OCI-LY1 (cell line): ENCODE results near the gene DNTT.

ENCODE experiments used
- H2AFZ ChIP-seq: fragments of 200-600 bp; sonication (generic), shearing (Covaris generic); 2 replicates; pipeline ENCODE4 v1.6.0; 2014; ENCODE audit warnings: antibody characterized with exemption, mild to moderate bottlenecking, low read length
- H3F3A ChIP-seq: fragments of 200-600 bp; sonication (generic), shearing (Covaris generic); 2 replicates; pipeline ENCODE4 v1.6.0; 2014; ENCODE audit warnings: mild to moderate bottlenecking, antibody characterized with exemption, low read length, moderate library complexity; ENCODE audit not compliant: insufficient read depth
- H3K27ac ChIP-seq: fragments of 200-600 bp; sonication (generic); 2 replicates; pipeline ENCODE4 v1.5.1; 2014; ENCODE audit warnings: low read length, mixed run types, mild to moderate bottlenecking, low read depth; ENCODE audit not compliant: poor library complexity, severe bottlenecking
- H3K27me3 ChIP-seq: fragments of 200-600 bp; sonication (generic); 2 replicates; pipeline ENCODE4 v1.6.0; 2014; ENCODE audit warnings: antibody characterized with exemption, mild to moderate bottlenecking, low read length, moderate library complexity; ENCODE audit not compliant: insufficient read depth
- H3K36me3 ChIP-seq: fragments of 200-600 bp; sonication (generic); 2 replicates; pipeline ENCODE4 v1.6.1; 2014; ENCODE audit warnings: mild to moderate bottlenecking, antibody characterized with exemption, low read length, moderate library complexity, mixed read lengths; ENCODE audit not compliant: insufficient read depth
- H3K4me1 ChIP-seq: fragments of 200-600 bp; sonication (generic); 2 replicates; pipeline ENCODE4 v1.5.1; 2014; ENCODE audit warnings: mild to moderate bottlenecking, low read length, moderate library complexity; ENCODE audit not compliant: insufficient read depth, severe bottlenecking
- H3K4me2 ChIP-seq: fragments of 200-600 bp; sonication (generic), shearing (Covaris generic); 2 replicates; pipeline ENCODE4 v1.6.1; 2014; ENCODE audit warnings: low read length
- H3K4me3 ChIP-seq: fragments of 200-600 bp; sonication (generic); 2 replicates; pipeline ENCODE4 v1.5.1; 2014; ENCODE audit warnings: low read length, low read depth, mild to moderate bottlenecking, mixed read lengths; ENCODE audit not compliant: poor library complexity, severe bottlenecking
- H3K79me2 ChIP-seq: fragments of 200-600 bp; shearing (Covaris generic); 2 replicates; pipeline ENCODE4 v1.6.1; 2016; ENCODE audit warnings: mixed run types, low read length, mixed read lengths; ENCODE audit not compliant: insufficient read depth
- H3K9ac ChIP-seq: fragments of 200-600 bp; sonication (generic), shearing (Covaris generic); 2 replicates; pipeline ENCODE4 v1.6.1; 2014; ENCODE audit warnings: mild to moderate bottlenecking, low read length, mixed read lengths
- H3K9me2 ChIP-seq: fragments of 200-600 bp; sonication (generic), shearing (Covaris generic); 2 replicates; pipeline ENCODE4 v1.6.1; 2014; ENCODE audit warnings: low read depth, mild to moderate bottlenecking, low read length, mixed read lengths
- H3K9me3 ChIP-seq: fragments of 200-600 bp; shearing (Covaris generic); 2 replicates; pipeline ENCODE4 v1.6.1; 2014; ENCODE audit warnings: low read length, mixed read lengths
- H4K20me1 ChIP-seq: fragments of 200-600 bp; sonication (generic), shearing (Covaris generic); 2 replicates; pipeline ENCODE4 v1.6.0; 2016; ENCODE audit warnings: mild to moderate bottlenecking, low read length; ENCODE audit not compliant: insufficient read depth
- CTCF ChIP-seq: fragments of 200-600 bp; sonication (generic), shearing (Covaris generic); IDR thresholded peaks from 2 replicates; pipeline ENCODE4 v1.5.1; 2017; ENCODE audit warnings: mild to moderate bottlenecking, antibody characterized with exemption, low read length, moderate library complexity, mixed read lengths
- EZH2 ChIP-seq: fragments of 200-600 bp; sonication (generic), shearing (Covaris generic); IDR thresholded peaks from 2 replicates; pipeline ENCODE4 v1.8.0; 2017; ENCODE audit warnings: borderline replicate concordance, mixed run types, mild to moderate bottlenecking, antibody characterized with exemption, low read length, moderate library complexity, mixed read lengths

DNTT gene

GRCh38 chr10:96360766-96361165, 56.5 kb downstream of the DNTT start:
- Histone ChIP-seq H2AFZ (no peak overlapping the region), H4K20me1 (no peaks in the 10 kb centered on the region), H3F3A (no peaks in the 10 kb centered on the region), H3K4me2 (no peak overlapping the region), H3K4me1 (no peaks in the 10 kb centered on the region), H3K9me2 (no peaks in the 10 kb centered on the region), H3K27me3 (no peaks in the 10 kb centered on the region), H3K9ac (no peak overlapping the region), H3K27ac (no peak overlapping the region), H3K36me3 (no peaks in the 10 kb centered on the region), H3K79me2 (no peaks in the 10 kb centered on the region), H3K9me3 (no peaks in the 10 kb centered on the region), H3K4me3 (no peak overlapping the region)
- no peak for TF ChIP-seq CTCF
- no peak for TF ChIP-seq EZH2

- no peak overlapping the region for H3K4me2 ChIP-seq
- H3K4me3 ChIP-seq: no peak overlapping the region
- H4K20me1 ChIP-seq: no peaks in the 10 kb centered on the region
- no peaks in the 10 kb centered on the region for H3K79me2 ChIP-seq
- no peaks in the 10 kb centered on the region for H3K9me3 ChIP-seq
- no peaks in the 10 kb centered on the region for H3K27me3 ChIP-seq
- H3F3A ChIP-seq: no peaks in the 10 kb centered on the region
- TF ChIP-seq CTCF: no peak
- H3K36me3 ChIP-seq: no peaks in the 10 kb centered on the region
- no peak overlapping the region for H3K9ac ChIP-seq
- no peaks in the 10 kb centered on the region for H3K9me2 ChIP-seq
- no peaks in the 10 kb centered on the region for H3K4me1 ChIP-seq
- no peak overlapping the region for H3K27ac ChIP-seq
- H2AFZ ChIP-seq: no peak overlapping the region
Observed at GRCh38 chr10:96365571-96365970, 61.3 kb downstream of the DNTT start.

- no peak overlapping the region for H3K4me3 ChIP-seq
- H3K36me3 ChIP-seq: no peaks in the 10 kb centered on the region
- H3K4me2 ChIP-seq: no peak overlapping the region
- no peaks in the 10 kb centered on the region for H3K79me2 ChIP-seq
- no peaks in the 10 kb centered on the region for H4K20me1 ChIP-seq
- H2AFZ ChIP-seq: no peak overlapping the region
- no peaks in the 10 kb centered on the region for H3F3A ChIP-seq
- no peak overlapping the region for H3K27ac ChIP-seq
- no peaks in the 10 kb centered on the region for H3K9me2 ChIP-seq
- no peaks in the 10 kb centered on the region for H3K9me3 ChIP-seq
- TF ChIP-seq EZH2: no peak
- no peak for TF ChIP-seq CTCF
- H3K4me1 ChIP-seq: no peaks in the 10 kb centered on the region
- H3K27me3 ChIP-seq: no peaks in the 10 kb centered on the region
- no peak overlapping the region for H3K9ac ChIP-seq
Observed at GRCh38 chr10:96366508-96366907, 62.3 kb downstream of the DNTT start.
